Mesothelial cell of epicardium (in vitro differentiated cells): ENCODE data around the gene EDN1. TPM values are rescaled to one million over a fixed set of nuclear protein-coding genes. Genes with fewer than 3 reads are reported as not detected.

ENCODE experiments used
- DNase-seq, 2 experiments: peaks; one replicate each; pipeline ENCODE4 v3.0.0; 2021; ENCODE audit warnings: low spot score in 2 of 2; ENCODE audit not compliant: unreplicated experiment in 2 of 2
- H3K27ac Mint-ChIP-seq: 2 replicates; pipeline ENCODE4 v1.8.0; 2021; ENCODE audit warnings: mixed read lengths
- H3K27me3 Mint-ChIP-seq: 2 replicates; pipeline ENCODE4 v1.8.0; 2021; ENCODE audit warnings: low read depth, mixed read lengths
- H3K36me3 Mint-ChIP-seq: 2 replicates; pipeline ENCODE4 v1.8.0; 2021; ENCODE audit warnings: mixed read lengths
- H3K4me1 Mint-ChIP-seq: 2 replicates; pipeline ENCODE4 v1.8.0; 2021; ENCODE audit warnings: mixed read lengths
- H3K4me3 Mint-ChIP-seq: 2 replicates; pipeline ENCODE4 v1.8.0; 2021; ENCODE audit warnings: mild to moderate bottlenecking, moderate library complexity, mixed read lengths
- H3K9me3 Mint-ChIP-seq: 2 replicates; pipeline ENCODE4 v1.8.0; 2021; ENCODE audit warnings: mixed read lengths
- total RNA-seq: library from RNA; stranded (reverse); gene quantifications from 3 replicates; pipeline ENCODE4 v1.2.1, GENCODE V29; 2021
- TF ChIP-seq, protein P1 (sequence below): fragments of 200-600 bp; sonication (generic); IDR thresholded peaks from one replicate; pipeline ENCODE4 v1.5.0; 2021; ENCODE audit warnings: antibody characterized with exemption; ENCODE audit not compliant: unreplicated experiment

EDN1 gene
- total RNA-seq, 1 donor from 2014 or later: 8.9 TPM

DNA sequence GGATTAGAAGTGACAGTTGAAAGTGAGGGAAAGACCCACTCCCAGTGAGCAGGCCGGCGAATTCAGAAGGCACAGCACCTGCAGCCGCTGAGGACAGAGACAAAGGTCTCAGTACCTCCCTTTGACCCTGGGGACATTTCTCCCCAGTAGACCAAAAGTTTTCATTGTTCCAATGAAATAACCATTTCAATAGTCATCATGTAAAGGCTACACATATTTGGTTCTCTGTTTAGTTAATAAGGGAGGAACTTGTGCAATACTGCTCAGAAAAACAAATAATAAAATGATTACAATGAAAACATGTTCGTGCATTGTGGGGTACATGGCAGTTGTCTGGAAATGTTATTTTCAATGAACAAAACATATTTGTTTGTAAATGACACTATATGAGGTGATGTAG is 52.5 kb downstream of the EDN1 start:
- H3K27me3 Mint-ChIP-seq: peaks cover 5% of the 10 kb centered on the region
- H3K4me3 Mint-ChIP-seq: no peak overlapping the region
- H3K36me3 Mint-ChIP-seq: no peaks in the 10 kb centered on the region
- H3K4me1 Mint-ChIP-seq: peaks cover 5% of the 10 kb centered on the region
- DNase-seq: no peak
- TF ChIP-seq, protein P1, sequence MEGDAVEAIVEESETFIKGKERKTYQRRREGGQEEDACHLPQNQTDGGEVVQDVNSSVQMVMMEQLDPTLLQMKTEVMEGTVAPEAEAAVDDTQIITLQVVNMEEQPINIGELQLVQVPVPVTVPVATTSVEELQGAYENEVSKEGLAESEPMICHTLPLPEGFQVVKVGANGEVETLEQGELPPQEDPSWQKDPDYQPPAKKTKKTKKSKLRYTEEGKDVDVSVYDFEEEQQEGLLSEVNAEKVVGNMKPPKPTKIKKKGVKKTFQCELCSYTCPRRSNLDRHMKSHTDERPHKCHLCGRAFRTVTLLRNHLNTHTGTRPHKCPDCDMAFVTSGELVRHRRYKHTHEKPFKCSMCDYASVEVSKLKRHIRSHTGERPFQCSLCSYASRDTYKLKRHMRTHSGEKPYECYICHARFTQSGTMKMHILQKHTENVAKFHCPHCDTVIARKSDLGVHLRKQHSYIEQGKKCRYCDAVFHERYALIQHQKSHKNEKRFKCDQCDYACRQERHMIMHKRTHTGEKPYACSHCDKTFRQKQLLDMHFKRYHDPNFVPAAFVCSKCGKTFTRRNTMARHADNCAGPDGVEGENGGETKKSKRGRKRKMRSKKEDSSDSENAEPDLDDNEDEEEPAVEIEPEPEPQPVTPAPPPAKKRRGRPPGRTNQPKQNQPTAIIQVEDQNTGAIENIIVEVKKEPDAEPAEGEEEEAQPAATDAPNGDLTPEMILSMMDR: no peak
- no peak overlapping the region for H3K27ac Mint-ChIP-seq
- no peaks in the 10 kb centered on the region for H3K9me3 Mint-ChIP-seq

DNA sequence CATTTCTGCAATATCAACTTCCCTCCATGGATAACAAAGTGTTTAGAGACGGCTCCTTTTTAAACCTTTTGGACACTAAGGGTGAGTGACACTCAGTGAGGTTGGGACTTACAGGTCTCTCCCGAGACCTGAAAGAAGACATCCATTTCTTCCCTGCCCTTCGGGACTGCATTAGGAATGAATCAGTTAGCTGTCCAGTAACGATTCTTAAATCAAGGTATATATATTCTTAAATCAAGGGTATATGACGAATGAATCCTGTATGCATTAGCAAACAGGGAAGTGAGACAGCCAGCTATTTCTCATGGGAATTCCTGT is 52.9 kb downstream of the EDN1 start:
- no peak overlapping the region for H3K4me3 Mint-ChIP-seq
- H3K9me3 Mint-ChIP-seq: no peaks in the 10 kb centered on the region

DNA sequence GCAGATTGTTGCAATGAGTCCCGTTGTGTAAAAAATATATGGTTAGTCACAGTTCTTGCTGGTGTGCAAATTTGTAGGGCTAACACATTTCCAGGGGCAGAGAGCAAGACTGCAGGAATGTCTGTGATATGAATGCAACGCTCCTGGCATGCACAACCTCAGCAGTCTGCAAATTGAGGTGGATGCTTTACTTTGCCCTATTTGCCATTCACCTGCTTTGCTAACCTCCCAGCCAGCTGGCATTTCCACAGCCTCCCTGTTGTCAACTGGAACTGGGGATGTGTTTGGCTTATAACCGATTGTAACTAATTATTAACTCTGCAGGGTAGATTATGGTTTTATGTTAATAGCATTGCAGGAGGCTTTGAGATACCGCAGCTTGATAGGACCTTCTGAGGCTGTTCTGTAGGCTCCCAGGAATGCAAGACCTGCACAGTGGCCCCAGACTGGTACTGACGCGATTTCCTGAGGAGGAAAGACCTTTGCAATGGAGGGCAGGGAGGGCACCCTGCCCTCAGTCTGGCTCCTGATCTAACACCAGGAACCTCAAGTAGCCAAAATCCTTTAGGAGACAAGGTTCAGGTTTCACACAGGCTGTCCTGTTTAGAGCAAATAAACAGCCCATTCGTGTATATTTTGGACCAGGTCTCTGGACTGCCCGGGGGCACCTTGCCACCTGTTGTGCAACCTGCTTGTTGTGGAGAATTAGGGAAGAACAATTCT is 53.4 kb downstream of the EDN1 start:
- Mint-ChIP-seq H3K4me1 (peaks cover 6% of the 10 kb centered on the region), H3K36me3 (no peaks in the 10 kb centered on the region), H3K9me3 (no peaks in the 10 kb centered on the region), H3K27ac (no peak overlapping the region), H3K4me3 (no peak overlapping the region), H3K27me3 (peaks cover 5% of the 10 kb centered on the region)
- TF ChIP-seq, protein P1: no peak
- no peak for DNase-seq

More for the DNA sequence above, 52.9 kb downstream of the EDN1 start:
- Mint-ChIP-seq H3K27ac (no peak overlapping the region), H3K4me1 (peaks cover 5% of the 10 kb centered on the region), H3K27me3 (peaks cover 5% of the 10 kb centered on the region), H3K36me3 (no peaks in the 10 kb centered on the region)
- DNase-seq: no peak
- TF ChIP-seq, protein P1: no peak

DNA sequence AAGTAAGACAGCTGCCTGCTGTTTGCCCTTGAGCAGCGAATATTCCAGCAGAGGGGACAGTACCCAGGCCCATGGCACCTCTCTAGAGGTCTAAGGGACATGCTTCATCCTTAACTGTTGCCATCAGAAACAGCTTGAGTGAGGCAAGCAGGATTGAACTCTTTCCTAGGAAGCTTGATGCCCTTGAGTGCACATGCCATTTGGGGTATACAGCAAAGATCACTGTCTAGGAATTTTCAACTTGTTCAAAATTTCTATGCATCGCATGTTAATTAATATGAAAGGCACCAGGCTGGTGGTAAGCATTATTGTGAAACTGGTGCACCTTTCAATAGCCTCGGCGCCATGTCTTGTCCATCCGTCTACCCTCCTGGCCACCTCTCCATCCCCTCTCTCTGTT is 54.1 kb downstream of the EDN1 start:
- DNase-seq: no peak
- Mint-ChIP-seq H3K4me3 (no peak overlapping the region), H3K27ac (no peak overlapping the region), H3K4me1 (peaks cover 8% of the 10 kb centered on the region), H3K27me3 (peaks cover 5% of the 10 kb centered on the region), H3K9me3 (no peaks in the 10 kb centered on the region), H3K36me3 (no peaks in the 10 kb centered on the region)
- TF ChIP-seq, protein P1: no peak

DNA sequence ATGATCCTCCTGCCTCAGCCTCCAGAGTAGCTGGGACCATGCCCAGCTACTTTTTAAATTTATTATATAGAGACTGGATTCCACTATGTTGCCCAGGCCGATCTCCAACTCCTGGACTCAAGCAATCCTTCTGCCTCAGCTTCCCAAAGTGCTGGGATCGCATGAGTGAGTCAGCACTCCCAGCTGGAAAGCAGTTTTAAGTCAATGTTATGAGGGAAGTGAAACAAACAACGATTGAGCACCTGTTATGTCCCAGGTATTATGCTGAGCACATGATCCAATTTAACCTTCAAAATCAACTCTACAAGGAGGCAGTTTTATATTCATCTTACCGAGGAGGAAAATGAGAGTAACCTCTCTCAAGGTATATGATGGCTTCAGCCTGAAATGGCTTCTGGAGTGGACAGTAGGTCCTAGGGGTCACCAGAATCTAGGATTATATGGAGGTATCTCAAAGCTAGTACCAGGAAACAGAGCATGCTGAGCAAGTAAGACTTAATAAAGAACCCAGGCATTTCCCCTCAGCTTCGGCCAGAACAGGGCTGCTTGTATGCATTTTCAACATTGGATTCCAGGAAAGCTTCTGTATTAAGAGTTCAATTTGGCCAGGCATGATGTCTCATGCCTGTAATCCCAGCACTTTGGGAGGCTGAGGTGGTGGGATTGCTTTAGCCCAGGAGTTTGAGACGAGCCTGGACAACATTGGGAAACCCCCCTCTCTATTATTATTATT is 55.0 kb downstream of the EDN1 start:
- DNase-seq: no peak
- Mint-ChIP-seq H3K27me3 (peaks cover 5% of the 10 kb centered on the region), H3K4me1 (peaks cover 3% of the 10 kb centered on the region), H3K9me3 (no peaks in the 10 kb centered on the region), H3K27ac (no peak overlapping the region), H3K4me3 (no peak overlapping the region), H3K36me3 (no peaks in the 10 kb centered on the region)
- TF ChIP-seq, protein P1: no peak
